ENCODE data around the gene UQCRHL.
"Not testable (repeated sequence)": the region's sequence is repeated elsewhere in the genome, so short reads cannot be mapped to it uniquely, and the experiment has no call there.

Gene UQCRHL

GRCh38 chr1:15807549-15807948, at the start of gene UQCRHL:
TSS of gene UQCRHL (minus strand) at chr1:15807649. CDS start at chr1:15807649, 0 bp downstream.
- H3K36me3 ChIP-seq (ENCODE audit: control insufficient read depth in 1 of 2, insufficient read depth in 2 of 2, low read length in 2 of 2); H3K4me3 ChIP-seq (ENCODE audit: low read depth in 1 of 2, low read length in 2 of 2); H3K9me3 ChIP-seq (ENCODE audit: control insufficient read depth in 1 of 2, low read length in 2 of 2); H3K27me3 ChIP-seq (ENCODE audit: low read depth, low read length); H3K4me1 ChIP-seq (ENCODE audit: control insufficient read depth in 1 of 2, insufficient read depth in 2 of 2, low read length in 2 of 2); H3K27ac ChIP-seq (ENCODE audit: low read length): not testable (repeated sequence)

- Histone ChIP-seq H3K9me3 (ENCODE audit: control insufficient read depth in 1 of 2, low read length in 2 of 2) (no peaks in the 10 kb centered on the region), H3K27ac (ENCODE audit: low read length) (no peak overlapping the region), H3K27me3 (ENCODE audit: low read depth, low read length) (no peaks in the 10 kb centered on the region), H3K4me1 (ENCODE audit: control insufficient read depth in 1 of 2, insufficient read depth in 2 of 2, low read length in 2 of 2) (peaks cover 0 to 4% of the 10 kb centered on the region in 2 donors), H3K4me3 (ENCODE audit: low read depth in 1 of 2, low read length in 2 of 2) (no peak overlapping the region), H3K36me3 (ENCODE audit: control insufficient read depth in 1 of 2, insufficient read depth in 2 of 2, low read length in 2 of 2) (no peaks in the 10 kb centered on the region)
Observed at GRCh38 chr1:15856888-15857287, 49.4 kb upstream of the UQCRHL start.

DNA sequence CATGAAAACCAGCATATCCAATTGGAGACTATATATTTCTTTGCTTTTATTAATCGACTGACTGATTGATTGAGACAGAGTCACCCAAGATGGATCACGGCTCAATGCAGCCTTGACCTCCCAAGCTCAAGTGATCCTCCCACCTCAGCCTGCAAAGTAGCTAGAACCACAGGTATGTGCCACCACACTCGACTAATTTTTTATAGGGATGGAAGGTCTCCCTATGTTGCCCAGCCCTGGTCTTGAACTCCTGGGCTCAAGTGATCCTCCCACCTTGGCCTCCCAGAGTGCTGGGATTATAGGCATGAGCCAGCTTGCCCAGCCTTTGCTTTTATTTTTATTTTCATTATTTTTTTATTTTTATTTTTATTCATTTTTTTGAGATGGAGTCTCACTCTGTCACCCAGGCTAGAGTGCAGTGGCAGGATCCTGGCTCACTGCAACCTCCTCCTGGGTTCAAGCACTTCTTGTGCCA, 45.4 kb upstream of the UQCRHL start:
- Histone ChIP-seq H3K27me3 (ENCODE audit: low read depth, low read length) (no peaks in the 10 kb centered on the region), H3K27ac (ENCODE audit: low read length) (no peak overlapping the region), H3K9me3 (ENCODE audit: control insufficient read depth in 1 of 2, low read length in 2 of 2) (no peaks in the 10 kb centered on the region), H3K4me3 (ENCODE audit: low read depth in 1 of 2, low read length in 2 of 2) (no peak overlapping the region), H3K4me1 (ENCODE audit: control insufficient read depth in 1 of 2, insufficient read depth in 2 of 2, low read length in 2 of 2) (peaks cover 6 to 18% of the 10 kb centered on the region in 2 donors), H3K36me3 (ENCODE audit: control insufficient read depth in 1 of 2, insufficient read depth in 2 of 2, low read length in 2 of 2) (no peaks in the 10 kb centered on the region)

- Histone ChIP-seq H3K4me3 (ENCODE audit: low read depth in 1 of 2, low read length in 2 of 2) (no peak overlapping the region), H3K36me3 (ENCODE audit: control insufficient read depth in 1 of 2, insufficient read depth in 2 of 2, low read length in 2 of 2) (no peaks in the 10 kb centered on the region), H3K9me3 (ENCODE audit: control insufficient read depth in 1 of 2, low read length in 2 of 2) (no peaks in the 10 kb centered on the region), H3K4me1 (ENCODE audit: control insufficient read depth in 1 of 2, insufficient read depth in 2 of 2, low read length in 2 of 2) (peaks cover 6 to 18% of the 10 kb centered on the region in 2 donors), H3K27ac (ENCODE audit: low read length) (no peak overlapping the region), H3K27me3 (ENCODE audit: low read depth, low read length) (no peaks in the 10 kb centered on the region)
Observed at GRCh38 chr1:15852036-15852827, 44.8 kb upstream of the UQCRHL start.

GRCh38 chr1:15851210-15852035, 44.0 kb upstream of the UQCRHL start:
- H3K27ac ChIP-seq (ENCODE audit: low read length) = no peak overlapping the region
- no peaks in the 10 kb centered on the region for H3K36me3 ChIP-seq (ENCODE audit: control insufficient read depth in 1 of 2, insufficient read depth in 2 of 2, low read length in 2 of 2)
- H3K27me3 ChIP-seq (ENCODE audit: low read depth, low read length) = no peaks in the 10 kb centered on the region
- H3K9me3 ChIP-seq (ENCODE audit: control insufficient read depth in 1 of 2, low read length in 2 of 2) = no peaks in the 10 kb centered on the region
- H3K4me3 ChIP-seq (ENCODE audit: low read depth in 1 of 2, low read length in 2 of 2) = no peak overlapping the region
- H3K4me1 ChIP-seq (ENCODE audit: control insufficient read depth in 1 of 2, insufficient read depth in 2 of 2, low read length in 2 of 2) = peaks cover 6 to 22% of the 10 kb centered on the region in 2 donors

GRCh38 chr1:15850471-15851001, 43.1 kb upstream of the UQCRHL start:
- Histone ChIP-seq H3K27me3 (ENCODE audit: low read depth, low read length) (no peaks in the 10 kb centered on the region), H3K4me3 (ENCODE audit: low read depth in 1 of 2, low read length in 2 of 2) (peak overlapping the region; percentile 77 to 98), H3K27ac (ENCODE audit: low read length) (peak overlapping the region; percentile 98), H3K36me3 (ENCODE audit: control insufficient read depth in 1 of 2, insufficient read depth in 2 of 2, low read length in 2 of 2) (no peaks in the 10 kb centered on the region), H3K4me1 (ENCODE audit: control insufficient read depth in 1 of 2, insufficient read depth in 2 of 2, low read length in 2 of 2) (peaks cover 6 to 25% of the 10 kb centered on the region in 2 donors), H3K9me3 (ENCODE audit: control insufficient read depth in 1 of 2, low read length in 2 of 2) (no peaks in the 10 kb centered on the region)

DNA sequence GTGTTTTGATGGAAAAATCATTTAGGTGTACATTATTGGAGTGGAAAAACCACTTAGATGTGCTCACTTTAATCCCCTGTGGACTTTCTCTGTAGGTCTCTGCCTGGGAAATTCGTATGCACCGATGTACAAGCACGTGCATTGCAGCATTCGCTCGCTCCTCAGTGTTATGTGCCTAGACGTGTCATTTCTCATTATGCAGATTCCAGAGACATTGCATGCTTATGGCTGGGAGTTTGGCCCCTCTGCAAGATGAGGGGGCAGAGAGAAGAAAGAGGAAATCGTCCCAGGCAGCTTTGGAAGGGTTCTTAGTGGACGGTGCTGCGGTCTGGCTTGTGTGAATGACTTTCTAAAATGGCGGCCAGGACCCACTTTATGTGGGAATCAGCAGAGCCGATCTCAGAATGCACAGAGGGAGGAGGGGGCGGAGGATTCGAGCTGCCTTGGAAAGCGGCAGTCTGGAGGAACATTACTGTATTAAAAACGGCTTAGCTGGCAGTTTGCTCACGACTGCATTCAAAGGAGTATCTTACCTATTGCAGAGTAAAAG, 42.4 kb upstream of the UQCRHL start:
- Histone ChIP-seq H3K9me3 (ENCODE audit: control insufficient read depth in 1 of 2, low read length in 2 of 2) (no peaks in the 10 kb centered on the region), H3K27me3 (ENCODE audit: low read depth, low read length) (no peaks in the 10 kb centered on the region), H3K27ac (ENCODE audit: low read length) (peak overlapping the region; percentile 98), H3K36me3 (ENCODE audit: control insufficient read depth in 1 of 2, insufficient read depth in 2 of 2, low read length in 2 of 2) (no peaks in the 10 kb centered on the region), H3K4me1 (ENCODE audit: control insufficient read depth in 1 of 2, insufficient read depth in 2 of 2, low read length in 2 of 2) (peaks cover 6 to 32% of the 10 kb centered on the region in 2 donors), H3K4me3 (ENCODE audit: low read depth in 1 of 2, low read length in 2 of 2) (peak overlapping the region; percentile 77 to 98)

DNA sequence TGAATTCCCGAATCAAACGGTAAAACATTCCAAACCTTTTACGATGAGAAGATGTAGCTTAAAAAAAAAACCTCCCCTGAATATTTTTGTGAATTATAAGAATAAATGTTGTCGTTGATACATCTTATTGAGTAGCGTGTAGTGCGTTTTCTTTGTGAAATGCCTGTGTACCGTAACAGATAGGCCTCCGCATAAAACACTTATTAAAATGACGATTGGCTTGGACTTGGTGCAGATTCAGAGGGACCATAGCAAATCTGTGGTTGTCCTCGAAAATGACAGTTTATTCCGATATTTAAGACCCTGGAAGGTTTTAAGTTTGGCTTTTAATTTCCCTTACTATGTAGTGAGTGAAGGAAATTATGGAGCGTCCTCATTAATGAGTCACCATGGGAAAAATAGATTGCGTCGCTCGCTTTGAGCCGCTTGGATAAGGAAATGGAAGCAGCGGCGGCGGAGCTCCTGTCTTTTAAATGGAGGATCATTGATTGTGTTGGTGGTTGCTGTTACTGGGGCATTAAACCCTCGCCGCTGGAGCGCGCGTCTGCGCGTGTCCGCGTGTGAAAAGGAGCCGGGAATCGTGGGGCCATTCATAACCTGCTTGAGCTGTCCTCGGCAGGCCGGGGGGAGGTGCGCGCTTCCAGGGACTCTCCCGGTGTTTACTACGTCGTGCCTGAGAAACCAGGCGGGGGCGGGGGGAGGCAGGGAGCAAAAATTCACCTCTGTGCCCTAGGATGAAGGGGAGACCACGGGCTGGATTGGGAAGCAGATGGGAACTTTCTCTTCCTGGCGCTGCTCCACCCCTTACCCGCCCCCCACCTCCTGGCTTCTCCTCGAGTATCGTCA, 41.7 kb upstream of the UQCRHL start:
- Histone ChIP-seq H3K4me1 (ENCODE audit: control insufficient read depth in 1 of 2, insufficient read depth in 2 of 2, low read length in 2 of 2) (peaks cover 6 to 35% of the 10 kb centered on the region in 2 donors), H3K4me3 (ENCODE audit: low read depth in 1 of 2, low read length in 2 of 2) (peak overlapping the region; percentile 77 to 98), H3K27ac (ENCODE audit: low read length) (peak overlapping the region; percentile 98), H3K27me3 (ENCODE audit: low read depth, low read length) (no peaks in the 10 kb centered on the region), H3K36me3 (ENCODE audit: control insufficient read depth in 1 of 2, insufficient read depth in 2 of 2, low read length in 2 of 2) (no peaks in the 10 kb centered on the region), H3K9me3 (ENCODE audit: control insufficient read depth in 1 of 2, low read length in 2 of 2) (no peaks in the 10 kb centered on the region)

- H3K4me1 ChIP-seq (ENCODE audit: control insufficient read depth in 1 of 2, insufficient read depth in 2 of 2, low read length in 2 of 2) = peaks cover 6 to 35% of the 10 kb centered on the region in 2 donors
- H3K27ac ChIP-seq (ENCODE audit: low read length) = peak overlapping the region; percentile 98
- H3K9me3 ChIP-seq (ENCODE audit: control insufficient read depth in 1 of 2, low read length in 2 of 2) = no peaks in the 10 kb centered on the region
- H3K27me3 ChIP-seq (ENCODE audit: low read depth, low read length) = no peaks in the 10 kb centered on the region
- H3K4me3 ChIP-seq (ENCODE audit: low read depth in 1 of 2, low read length in 2 of 2) = peak overlapping the region; percentile 77 to 98
- H3K36me3 ChIP-seq (ENCODE audit: control insufficient read depth in 1 of 2, insufficient read depth in 2 of 2, low read length in 2 of 2) = no peaks in the 10 kb centered on the region
Observed at GRCh38 chr1:15848143-15848928, 40.9 kb upstream of the UQCRHL start.

DNA sequence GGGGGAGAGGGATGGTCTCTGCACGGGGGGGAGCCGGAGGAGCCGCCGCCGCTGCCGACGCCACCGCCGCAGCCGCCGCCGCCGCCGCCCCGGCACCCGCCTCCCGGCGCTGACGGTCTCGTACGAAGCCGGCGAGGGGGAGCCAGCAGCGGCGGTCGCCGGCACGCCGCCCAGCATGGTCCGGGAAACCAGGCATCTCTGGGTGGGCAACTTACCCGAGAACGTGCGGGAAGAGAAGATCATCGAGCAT, 40.4 kb upstream of the UQCRHL start:
- H3K36me3 ChIP-seq (ENCODE audit: control insufficient read depth in 1 of 2, insufficient read depth in 2 of 2, low read length in 2 of 2) = no peaks in the 10 kb centered on the region
- peak overlapping the region; percentile 98 for H3K27ac ChIP-seq (ENCODE audit: low read length)
- peak overlapping the region; percentile 77 to 98 for H3K4me3 ChIP-seq (ENCODE audit: low read depth in 1 of 2, low read length in 2 of 2)
- no peaks in the 10 kb centered on the region for H3K9me3 ChIP-seq (ENCODE audit: control insufficient read depth in 1 of 2, low read length in 2 of 2)
- H3K27me3 ChIP-seq (ENCODE audit: low read depth, low read length) = no peaks in the 10 kb centered on the region
- peaks cover 6 to 35% of the 10 kb centered on the region in 2 donors for H3K4me1 ChIP-seq (ENCODE audit: control insufficient read depth in 1 of 2, insufficient read depth in 2 of 2, low read length in 2 of 2)

Measured in muscle layer of duodenum (tissue), 2 donors.